Measurements from ENCODE around the gene SMIM12. TPM values are rescaled to one million over a fixed set of nuclear protein-coding genes. Genes with fewer than 3 reads are reported as not detected.

Gene SMIM12
- polyA plus RNA-seq, 3 donors, result 31.8 to 121 (median 93.7) TPM

DNA sequence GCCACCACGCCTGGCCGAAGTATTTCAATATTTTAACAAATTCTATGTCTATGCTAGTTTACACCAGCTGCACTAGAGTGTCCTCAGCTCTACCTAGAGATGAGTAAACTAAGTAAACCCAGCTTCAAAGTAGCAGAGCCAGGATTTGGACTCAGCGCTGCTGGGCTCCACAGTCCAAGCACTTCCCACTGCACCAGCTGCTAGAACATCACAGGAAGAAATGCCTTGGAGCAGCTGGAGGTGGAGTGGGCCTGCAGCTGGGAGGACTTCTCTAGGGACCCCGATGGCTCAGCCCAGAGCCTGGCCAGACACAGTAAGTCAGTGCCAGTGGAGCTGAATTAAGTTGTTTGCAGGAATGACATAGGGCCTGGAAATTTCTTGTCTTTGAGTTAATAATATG is 10.2 kb upstream of the SMIM12 start:
- intact Hi-C loops (cut with micrococcal nuclease), result loop anchor here in 1 of 2 donors (10.0 kb wide), 1 partner anchor 325 kb away; the partner anchor contains the start of gene SFPQ
- Mint-ChIP-seq H3K27me3 (ENCODE audit: low read depth in 3 of 3) (peaks cover 10 to 36% (median 35%) of the 10 kb centered on the region in 3 donors), H3K36me3 (no peaks in the 10 kb centered on the region), H3K4me1 (peaks cover 19% of the 10 kb centered on the region), H3K27ac (no peak overlapping the region), H3K9me3 (peaks cover 0 to 2% (median 0%) of the 10 kb centered on the region in 7 donors), H3K4me3 (no peak overlapping the region)
- 94% methylated on average over 2 of the region's 4 CpGs for WGBS (ENCODE audit: insufficient coverage)
- no peak overlapping the region for H3K9ac ChIP-seq (ENCODE audit: insufficient read depth, low read length, poor library complexity, severe bottlenecking)
- H3K36me3 ChIP-seq (replicated peaks in 1 of 2; ENCODE audit: control insufficient read depth in 1 of 2, insufficient read depth in 2 of 2, low read length in 2 of 2), result no peaks in the 10 kb centered on the region
- H3K79me2 ChIP-seq (ENCODE audit: insufficient read depth, low read length), result no peaks in the 10 kb centered on the region
- peaks cover 29 to 32% of the 10 kb centered on the region in 2 donors for H3K4me1 ChIP-seq (ENCODE audit: control insufficient read depth in 1 of 2, insufficient read depth in 2 of 2, low read length in 2 of 2)
- no peak for DNase-seq
- no peak overlapping the region for H3K4me2 ChIP-seq (replicated peaks; ENCODE audit: extremely low read depth, low read length, poor library complexity, severe bottlenecking)
- H3K27ac ChIP-seq (ENCODE audit: low read depth in 1 of 2, low read length in 2 of 2), result no peak overlapping the region
- no peaks in the 10 kb centered on the region for H4K20me1 ChIP-seq (ENCODE audit: insufficient read depth, low read length)
- no peak overlapping the region for H2AFZ ChIP-seq (ENCODE audit: insufficient read depth, low read depth, low read length, poor library complexity, severe bottlenecking)
- peaks cover 2 to 15% of the 10 kb centered on the region in 2 donors for H3K27me3 ChIP-seq (ENCODE audit: control insufficient read depth in 2 of 2, insufficient read depth in 2 of 2, low read length in 2 of 2)
- H3K9me3 ChIP-seq (replicated peaks in 1 of 2; ENCODE audit: control insufficient read depth in 1 of 2, insufficient read depth in 1 of 2, low read length in 2 of 2), result no peaks in the 10 kb centered on the region
- TF ChIP-seq, protein P1, sequence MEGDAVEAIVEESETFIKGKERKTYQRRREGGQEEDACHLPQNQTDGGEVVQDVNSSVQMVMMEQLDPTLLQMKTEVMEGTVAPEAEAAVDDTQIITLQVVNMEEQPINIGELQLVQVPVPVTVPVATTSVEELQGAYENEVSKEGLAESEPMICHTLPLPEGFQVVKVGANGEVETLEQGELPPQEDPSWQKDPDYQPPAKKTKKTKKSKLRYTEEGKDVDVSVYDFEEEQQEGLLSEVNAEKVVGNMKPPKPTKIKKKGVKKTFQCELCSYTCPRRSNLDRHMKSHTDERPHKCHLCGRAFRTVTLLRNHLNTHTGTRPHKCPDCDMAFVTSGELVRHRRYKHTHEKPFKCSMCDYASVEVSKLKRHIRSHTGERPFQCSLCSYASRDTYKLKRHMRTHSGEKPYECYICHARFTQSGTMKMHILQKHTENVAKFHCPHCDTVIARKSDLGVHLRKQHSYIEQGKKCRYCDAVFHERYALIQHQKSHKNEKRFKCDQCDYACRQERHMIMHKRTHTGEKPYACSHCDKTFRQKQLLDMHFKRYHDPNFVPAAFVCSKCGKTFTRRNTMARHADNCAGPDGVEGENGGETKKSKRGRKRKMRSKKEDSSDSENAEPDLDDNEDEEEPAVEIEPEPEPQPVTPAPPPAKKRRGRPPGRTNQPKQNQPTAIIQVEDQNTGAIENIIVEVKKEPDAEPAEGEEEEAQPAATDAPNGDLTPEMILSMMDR (IDR thresholded peaks at IDR 0.05), result no peak
- no peak overlapping the region for H3K4me3 ChIP-seq (replicated peaks in 1 of 3; ENCODE audit: low read depth in 2 of 3, low read length in 3 of 3)

DNA sequence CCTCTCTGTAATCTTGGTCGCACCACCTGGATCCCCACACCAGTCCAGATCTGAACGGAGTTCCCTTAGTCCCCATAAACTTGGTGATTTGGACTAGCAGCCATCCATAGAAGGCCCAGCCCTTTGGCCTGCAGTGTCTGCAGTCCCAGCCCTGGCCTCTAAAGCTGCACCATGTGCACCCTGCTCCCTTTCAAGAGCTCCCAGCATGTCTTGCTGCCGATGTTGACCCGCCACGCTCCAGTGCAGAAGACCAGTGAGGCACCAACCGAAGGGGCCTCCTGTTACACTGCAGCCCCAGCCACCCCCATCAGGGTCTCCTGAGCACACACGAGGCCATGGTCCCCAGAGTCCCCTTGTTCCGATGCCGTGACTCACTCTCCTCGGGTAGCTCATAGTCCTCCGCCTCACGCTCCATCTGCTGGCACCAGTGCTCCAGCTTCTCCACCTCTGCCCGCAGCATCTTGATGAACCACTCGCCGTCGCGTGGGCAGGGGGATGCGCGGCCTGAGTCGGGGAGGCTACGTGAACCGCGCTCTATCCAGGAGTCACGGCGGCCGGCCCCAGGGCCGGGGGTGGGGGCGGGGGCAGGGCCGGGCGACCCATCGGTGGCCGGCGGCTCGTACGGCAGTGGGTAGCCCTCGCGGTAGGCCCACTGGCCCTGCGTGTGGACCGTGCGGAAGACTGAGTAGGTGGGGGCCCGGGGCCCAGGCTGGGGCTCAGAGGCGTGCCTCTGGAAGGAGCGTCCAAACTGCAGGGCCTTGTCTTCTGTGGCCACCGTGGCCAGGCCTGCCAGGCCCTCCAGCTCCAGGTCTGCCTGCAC is 8.9 kb upstream of the SMIM12 start:
- Histone ChIP-seq H3K4me2 (replicated peaks; ENCODE audit: extremely low read depth, low read length, poor library complexity, severe bottlenecking) (no peak overlapping the region), H4K20me1 (ENCODE audit: insufficient read depth, low read length) (no peaks in the 10 kb centered on the region), H3K4me1 (ENCODE audit: control insufficient read depth in 1 of 2, insufficient read depth in 2 of 2, low read length in 2 of 2) (peaks cover 29 to 32% of the 10 kb centered on the region in 2 donors), H3K9me3 (replicated peaks in 1 of 2; ENCODE audit: control insufficient read depth in 1 of 2, insufficient read depth in 1 of 2, low read length in 2 of 2) (no peaks in the 10 kb centered on the region), H3K79me2 (ENCODE audit: insufficient read depth, low read length) (no peaks in the 10 kb centered on the region), H2AFZ (ENCODE audit: insufficient read depth, low read depth, low read length, poor library complexity, severe bottlenecking) (no peak overlapping the region), H3K9ac (ENCODE audit: insufficient read depth, low read length, poor library complexity, severe bottlenecking) (no peak overlapping the region), H3K4me3 (replicated peaks in 1 of 3; ENCODE audit: low read depth in 2 of 3, low read length in 3 of 3) (no peak overlapping the region), H3K27me3 (ENCODE audit: control insufficient read depth in 2 of 2, insufficient read depth in 2 of 2, low read length in 2 of 2) (peaks cover 2 to 11% of the 10 kb centered on the region in 2 donors), H3K36me3 (replicated peaks in 1 of 2; ENCODE audit: control insufficient read depth in 1 of 2, insufficient read depth in 2 of 2, low read length in 2 of 2) (no peaks in the 10 kb centered on the region), H3K27ac (ENCODE audit: low read depth in 1 of 2, low read length in 2 of 2) (no peak overlapping the region)
- Mint-ChIP-seq H3K4me3 (no peak overlapping the region), H3K27me3 (ENCODE audit: low read depth in 3 of 3) (peaks cover 10 to 35% (median 35%) of the 10 kb centered on the region in 3 donors), H3K9me3 (no peaks in the 10 kb centered on the region), H3K27ac (peak overlapping the region in 3 of 7 donors; percentile 2 to 31 (median 16)), H3K36me3 (no peaks in the 10 kb centered on the region), H3K4me1 (peaks cover 21% of the 10 kb centered on the region)
- WGBS (ENCODE audit: insufficient coverage), result 97% methylated on average over 43 of the region's 44 CpGs
- DNase-seq, result no peak
- intact Hi-C loops (cut with micrococcal nuclease), result loop anchor here in 1 of 2 donors (10.0 kb wide), 1 partner anchor 326 kb away; the partner anchor contains the start of gene SFPQ
- TF ChIP-seq, protein P1 (IDR thresholded peaks at IDR 0.05), result no peak
